GM21367 (cell line): ENCODE measurements around the gene LYSMD1.

ENCODE experiments used
- ATAC-seq: cut with Tn5 transposase; IDR thresholded peaks from one replicate; pipeline ENCODE4 v1.9.1; 2021; ENCODE audit not compliant: unreplicated experiment

LYSMD1 gene

GRCh38 chr1:151175863-151176262 lies 10.2 kb upstream of the LYSMD1 start, which contains the start of gene TMOD4:
Gene TMOD4, minus strand, starts transcription at chr1:151175981. Its CDS starts 1,106 bp downstream, at chr1:151174875.
- no peak for ATAC-seq

- ATAC-seq, result no peak
Measured at GRCh38 chr1:151175041-151175741, 9.5 kb upstream of the LYSMD1 start.

- no peak for ATAC-seq
Measured at GRCh38 chr1:151171190-151171589, 5.5 kb upstream of the LYSMD1 start.

- no peak for ATAC-seq
Measured at GRCh38 chr1:151167116-151167515, 1.4 kb upstream of the LYSMD1 start.

- ATAC-seq, result no peak
Measured at GRCh38 chr1:151166505-151166956, 829 bp upstream of the LYSMD1 start.

- ATAC-seq, result no peak
Measured at GRCh38 chr1:151165281-151165737, 393 bp downstream of the LYSMD1 start.

- ATAC-seq, result no peak
Measured at GRCh38 chr1:151164732-151165280, 896 bp downstream of the LYSMD1 start.

- no peak for ATAC-seq
Measured at GRCh38 chr1:151159373-151159772, 6.3 kb downstream of the LYSMD1 start.

- ATAC-seq, result no peak
Measured at GRCh38 chr1:151158751-151159251, 6.9 kb downstream of the LYSMD1 start.

GRCh38 chr1:151158326-151158725 lies 7.4 kb downstream of the LYSMD1 start:
- ATAC-seq, result no peak

- no peak for ATAC-seq
Measured at GRCh38 chr1:151157067-151157531, 8.6 kb downstream of the LYSMD1 start.

- ATAC-seq, result peak; percentile 39
Measured at GRCh38 chr1:151156515-151156819, 9.2 kb downstream of the LYSMD1 start, which contains the start of gene TNFAIP8L2. Gene TNFAIP8L2, plus strand, starts transcription at chr1:151156649. Its CDS starts 2,049 bp downstream, at chr1:151158698.

GRCh38 chr1:151147665-151148064 lies 18.0 kb downstream of the LYSMD1 start:
- ATAC-seq, result no peak

- no peak for ATAC-seq
Measured at GRCh38 chr1:151147132-151147503, 18.6 kb downstream of the LYSMD1 start.

GRCh38 chr1:151146412-151147131 lies 19.1 kb downstream of the LYSMD1 start, which contains the start of gene SEMA6C:
Gene SEMA6C, minus strand, starts transcription at chr1:151146631. Its CDS starts 4,010 bp downstream, at chr1:151142621.
- peak; percentile 95 for ATAC-seq

GRCh38 chr1:151146072-151146411 lies 19.7 kb downstream of the LYSMD1 start:
- ATAC-seq, result no peak

GRCh38 chr1:151145304-151146071 lies 20.2 kb downstream of the LYSMD1 start:
- ATAC-seq, result no peak

GRCh38 chr1:151144474-151145303 lies 21.0 kb downstream of the LYSMD1 start:
- no peak for ATAC-seq

- no peak for ATAC-seq
Measured at GRCh38 chr1:151143986-151144385, 21.7 kb downstream of the LYSMD1 start.

GRCh38 chr1:151143057-151143435 lies 22.7 kb downstream of the LYSMD1 start:
- ATAC-seq, result no peak
